Body of pancreas (tissue), 4 donors: ENCODE results near the gene PHYKPL.

Experiments
- CTCF ChIP-seq, 7 experiments: fragments of 450-650 bp in 4 of 7; fragments of 200-600 bp in 3 of 7; sonication (generic) in 3 of 7; IDR thresholded peaks; one replicate each; pipeline ENCODE4 v1.5.1; 2016 to 2019; ENCODE audit warnings: antibody characterized with exemption in 7 of 7
- POLR2A ChIP-seq, 3 donors: fragments of 450-650 bp; IDR thresholded peaks; one replicate each; pipeline ENCODE4 v1.6.1; 2016; ENCODE audit warnings: antibody characterized with exemption in 3 of 3, mild to moderate bottlenecking in 2 of 3

DNA sequence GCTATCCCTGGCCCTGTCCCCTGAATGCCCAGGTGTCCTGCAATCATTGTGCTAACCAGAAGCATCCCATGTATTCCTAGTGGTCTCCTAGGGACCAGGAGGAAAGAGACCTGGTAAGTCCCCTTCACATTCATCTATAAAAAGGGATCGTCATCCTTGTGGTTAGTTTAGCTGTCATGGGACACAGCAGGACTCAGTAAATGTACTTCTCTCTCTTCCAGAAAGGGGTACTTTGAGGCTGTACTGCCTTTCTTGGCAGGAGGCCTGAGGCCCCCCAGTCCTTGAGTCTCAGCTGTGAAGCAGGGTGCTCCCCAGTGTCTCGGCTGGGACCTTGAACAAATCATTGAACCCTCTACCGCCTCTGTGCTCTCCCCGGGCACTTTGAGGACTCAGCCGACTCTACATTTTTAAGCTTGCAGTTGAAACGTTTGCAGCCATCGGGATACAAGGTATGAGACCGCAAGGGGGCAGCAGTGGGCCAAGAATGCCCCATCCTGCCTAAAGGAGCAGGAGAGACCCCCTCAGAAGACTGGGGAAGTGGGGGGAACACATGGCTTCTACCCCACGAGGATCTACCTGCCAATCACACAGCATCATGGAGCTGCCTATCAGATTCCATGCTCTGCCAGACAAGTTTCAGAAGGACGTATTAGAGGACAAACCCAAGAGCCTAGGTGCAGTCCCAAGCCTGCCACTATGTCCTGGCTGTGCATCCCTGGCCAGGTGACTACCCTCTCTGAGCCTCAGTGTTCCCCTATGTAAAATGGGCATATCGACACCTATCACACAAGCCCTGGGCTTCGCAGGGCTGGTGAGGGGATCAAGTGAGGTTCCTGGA lies 2.4 kb upstream of the PHYKPL start:
- TF ChIP-seq CTCF (IDR thresholded peaks at IDR 0.05) (peak; percentile 36 to 57 (median 48)), POLR2A (IDR thresholded peaks at IDR 0.05) (no peak)
